ENCODE results near the gene BCAS3.

DNA sequence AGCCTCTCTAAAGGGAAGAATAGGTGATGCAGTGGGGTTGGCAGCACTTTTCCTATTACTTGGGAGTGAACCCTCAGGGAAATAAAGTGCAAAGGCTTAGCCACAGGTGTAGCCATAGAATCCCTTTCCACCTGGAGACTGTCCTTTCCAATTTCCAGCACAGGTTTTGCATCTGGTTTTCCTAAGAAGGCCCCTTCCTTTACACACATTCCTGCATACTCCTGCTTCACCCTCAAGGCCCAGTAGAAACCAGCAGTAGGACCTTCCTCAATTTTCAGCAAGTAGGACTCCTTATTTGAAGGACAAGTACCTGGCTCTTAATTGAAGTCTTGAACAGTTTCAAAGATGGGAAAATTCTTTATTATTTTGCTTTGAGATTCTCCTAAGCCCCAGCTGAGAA is 550.2 kb downstream of the BCAS3 start:
- TF ChIP-seq, protein P1, sequence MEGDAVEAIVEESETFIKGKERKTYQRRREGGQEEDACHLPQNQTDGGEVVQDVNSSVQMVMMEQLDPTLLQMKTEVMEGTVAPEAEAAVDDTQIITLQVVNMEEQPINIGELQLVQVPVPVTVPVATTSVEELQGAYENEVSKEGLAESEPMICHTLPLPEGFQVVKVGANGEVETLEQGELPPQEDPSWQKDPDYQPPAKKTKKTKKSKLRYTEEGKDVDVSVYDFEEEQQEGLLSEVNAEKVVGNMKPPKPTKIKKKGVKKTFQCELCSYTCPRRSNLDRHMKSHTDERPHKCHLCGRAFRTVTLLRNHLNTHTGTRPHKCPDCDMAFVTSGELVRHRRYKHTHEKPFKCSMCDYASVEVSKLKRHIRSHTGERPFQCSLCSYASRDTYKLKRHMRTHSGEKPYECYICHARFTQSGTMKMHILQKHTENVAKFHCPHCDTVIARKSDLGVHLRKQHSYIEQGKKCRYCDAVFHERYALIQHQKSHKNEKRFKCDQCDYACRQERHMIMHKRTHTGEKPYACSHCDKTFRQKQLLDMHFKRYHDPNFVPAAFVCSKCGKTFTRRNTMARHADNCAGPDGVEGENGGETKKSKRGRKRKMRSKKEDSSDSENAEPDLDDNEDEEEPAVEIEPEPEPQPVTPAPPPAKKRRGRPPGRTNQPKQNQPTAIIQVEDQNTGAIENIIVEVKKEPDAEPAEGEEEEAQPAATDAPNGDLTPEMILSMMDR (IDR thresholded peaks at IDR 0.05; ENCODE audit: low read depth, low read length, poor library complexity, severe bottlenecking), result no peak
- TF ChIP-seq EZH2phosphoT487 (IDR thresholded peaks at IDR 0.05; ENCODE audit: borderline replicate concordance, low read length), result no peak

All from DOHH2 (cell line).